ENCODE results near the gene MT1M. TPM values are rescaled to one million over a fixed set of nuclear protein-coding genes. Genes with fewer than 3 reads are reported as not detected.

The MT1M gene
- total and polyA plus RNA-seq, 2 of the 8 experiments (the other 6 are each of a cell fraction or from before 2014, with no cell fraction given), result 2.1 TPM; not detected in 1

GRCh38 chr16:56649820-56650219 is 17.4 kb downstream of the MT1M start:
- Histone ChIP-seq H3K56ac (replicated peaks; ENCODE audit: insufficient read length, low read depth, low read length) (no peak overlapping the region), H2BK5ac (ENCODE audit: low read depth, low read length) (no peak overlapping the region), H3K9me3 (ENCODE audit: insufficient read depth in 2 of 2, low read depth in 1 of 2, low read length in 1 of 2) (no peaks in the 10 kb centered on the region), H2AFZ (ENCODE audit: low read length) (no peak overlapping the region), H3K36me3 (ENCODE audit: control insufficient read depth in 2 of 4, insufficient read depth in 4 of 4, low read length in 3 of 4) (no peaks in the 10 kb centered on the region), H2BK20ac (ENCODE audit: low read length) (no peak overlapping the region), H3K4ac (replicated peaks; ENCODE audit: insufficient read length, low read depth, low read length) (no peak overlapping the region), H4K8ac (ENCODE audit: extremely low read depth, insufficient read depth, low read length) (no peak overlapping the region), H3K27ac (ENCODE audit: low read depth, low read length) (no peak overlapping the region), H3K23ac (ENCODE audit: insufficient read length) (no peak overlapping the region), H2BK120ac (replicated peaks; ENCODE audit: low read depth, low read length) (no peak overlapping the region), H3K4me3 (ENCODE audit: extremely low read depth in 1 of 4, insufficient read depth in 2 of 4, low read depth in 3 of 4, low read length in 4 of 4) (no peak overlapping the region), H2BK12ac (ENCODE audit: low read depth, low read length) (no peak overlapping the region), H3K23me2 (ENCODE audit: low read depth, low read length) (no peaks in the 10 kb centered on the region; the same call in 1 of the 2 replicates), H3K27me3 (replicated peaks in 1 of 4; ENCODE audit: control insufficient read depth in 3 of 4, extremely low read depth in 1 of 4, insufficient read depth in 3 of 4, low read length in 3 of 4) (peaks cover 37 to 70% (median 62%) of the 10 kb centered on the region in 4 experiments), H2AK5ac (ENCODE audit: low read depth, low read length) (no peak overlapping the region), H3K4me1 (replicated peaks in 1 of 4; ENCODE audit: control insufficient read depth in 3 of 4, insufficient read depth in 4 of 4, low read length in 3 of 4) (peaks cover 0 to 7% (median 4%) of the 10 kb centered on the region in 4 experiments; a peak in 2 of 7 replicates), H4K20me1 (replicated peaks in 1 of 2; ENCODE audit: control insufficient read depth in 1 of 2, insufficient read depth in 2 of 2, low read length in 2 of 2) (peaks cover 2 to 4% of the 10 kb centered on the region in 2 experiments), H4K91ac (replicated peaks; ENCODE audit: insufficient read length, low read length) (no peak overlapping the region), H3K79me2 (ENCODE audit: control insufficient read depth in 1 of 2, insufficient read depth in 2 of 2, low read length in 2 of 2) (no peaks in the 10 kb centered on the region), H3K18ac (ENCODE audit: extremely low read depth, low read length) (no peak overlapping the region), H3K4me2 (ENCODE audit: insufficient read depth in 1 of 2, low read depth in 2 of 2, low read length in 2 of 2) (no peak overlapping the region), H4K5ac (ENCODE audit: insufficient read length, low read depth, low read length) (no peak overlapping the region), H3K9ac (replicated peaks in 1 of 4; ENCODE audit: extremely low read depth in 1 of 4, low read depth in 3 of 4, low read length in 3 of 4) (no peak overlapping the region), H2BK15ac (ENCODE audit: low read length) (no peak overlapping the region), H3K79me1 (ENCODE audit: low read depth, low read length) (no peaks in the 10 kb centered on the region), H3K14ac (ENCODE audit: insufficient read length) (no peak overlapping the region)
- WGBS, 2 experiments (ENCODE audit: extremely low coverage in 1 of 2, insufficient coverage in 1 of 2, insufficient read length in 1 of 2, insufficient replicate concordance in 2 of 2, low coverage in 1 of 2, low lambda C conversion rate in 2 of 2, missing lambda C conversion rate in 1 of 2), result 75% methylated on average over 3 of the region's 3 CpGs; no CpG with 5 or more reads in 1 of the 2 experiments
- POLR2A ChIA-PET (ENCODE audit: partially characterized antibody), result no interaction called here
- CTCF ChIA-PET (ENCODE audit: partially characterized antibody), result interaction anchor here (0.8 kb wide), 1 partner anchor 15 kb away, joined by 3 read pairs; no protein-coding TSS in a partner anchor
- FAIRE-seq (no peak), DNase-seq (ENCODE audit: low read depth in 1 of 2, low spot score in 2 of 2) (no peak)
- no peak for TF ChIP-seq EZH2 (IDR thresholded peaks at IDR 0.05; ENCODE audit: low read depth, low read length, severe bottlenecking)
- TF ChIP-seq CHD2 (IDR thresholded peaks at IDR 0.05; ENCODE audit: low read length), result no peak
- TF ChIP-seq ZNF274 (IDR thresholded peaks at IDR 0.05; ENCODE audit: borderline replicate concordance, extremely low read depth, low read length), result no peak
- TF ChIP-seq BACH1 (IDR thresholded peaks at IDR 0.05; ENCODE audit: low read length), result no peak
- no peak for TF ChIP-seq ATF2 (IDR thresholded peaks at IDR 0.05; ENCODE audit: low read length)
- TF ChIP-seq SIX5 (IDR thresholded peaks at IDR 0.05; ENCODE audit: low read depth, low read length), result no peak
- no peak for TF ChIP-seq JUN (IDR thresholded peaks at IDR 0.05; ENCODE audit: low read depth, low read length)
- TF ChIP-seq POLR2A (IDR thresholded peaks at IDR 0.05; ENCODE audit: control extremely low read depth in 1 of 2, low read depth in 2 of 2, low read length in 2 of 2), result no peak
- no peak for TF ChIP-seq TCF12 (IDR thresholded peaks at IDR 0.05; ENCODE audit: low read depth, low read length)
- no peak for TF ChIP-seq EP300 (IDR thresholded peaks at IDR 0.05; ENCODE audit: borderline replicate concordance in 1 of 2, low read depth in 2 of 2, low read length in 2 of 2)

All from H1 (cell line).